GM12878 (cell line): ENCODE measurements around the gene NIPAL3.

ENCODE experiments used
- CTCF ChIP-seq, 3 experiments: IDR thresholded peaks in 2 of 3; conservative IDR thresholded peaks in 1 of 3; 2 replicates each; pipeline ENCODE4 v1.5.1; 2011; ENCODE audit warnings: low read depth in 3 of 3, low read length in 3 of 3, mild to moderate bottlenecking in 3 of 3, control low read depth in 2 of 3, moderate library complexity in 2 of 3, inconsistent platforms in 1 of 3, mixed read lengths in 1 of 3; ENCODE audit not compliant: control insufficient read depth in 2 of 3, insufficient read depth in 1 of 3; ENCODE audit errors: extremely low read depth in 1 of 3
- FOXK2 ChIP-seq: fragments of 450-650 bp; IDR thresholded peaks from 2 replicates; pipeline ENCODE4 v1.6.1; 2017; ENCODE audit warnings: mild to moderate bottlenecking, moderate library complexity
- SP1 ChIP-seq: IDR thresholded peaks from one replicate; pipeline ENCODE4 v1.6.1; 2011; ENCODE audit warnings: low read depth, low read length
- TCF12 ChIP-seq: IDR thresholded peaks from 2 replicates; pipeline ENCODE4 v1.6.1; 2011; ENCODE audit warnings: low read depth, mild to moderate bottlenecking, low read length
- ZNF24 ChIP-seq: fragments of 450-650 bp; IDR thresholded peaks from 2 replicates; pipeline ENCODE4 v1.6.1; 2017; ENCODE audit warnings: antibody characterized with exemption, mild to moderate bottlenecking

GRCh38 chr1:24514946-24515345 lies 99.3 kb downstream of the NIPAL3 start:
- TF ChIP-seq FOXK2, result no peak
- TF ChIP-seq SP1, result no peak
- no peak for TF ChIP-seq CTCF (IDR thresholded peaks at IDR 0.05 in 2 of 3, conservative IDR thresholded peaks at IDR 0.05 in 1 of 3; ENCODE audit: control insufficient read depth in 2 of 3, extremely low read depth in 1 of 3, insufficient read depth in 1 of 3, low read depth in 3 of 3, low read length in 3 of 3)
- no peak for TF ChIP-seq TCF12
- TF ChIP-seq ZNF24, result no peak
